Choroid plexus epithelial cell (primary cell): ENCODE results near the gene SPACA9.

Source experiments
- DNase-seq: peaks from one replicate; pipeline ENCODE4 v3.0.0-alpha.2; 2010; ENCODE audit warnings: low read depth
- H3K4me3 ChIP-seq: 2 replicates; pipeline ENCODE4 v1.5.1; 2011; ENCODE audit warnings: low read depth, mild to moderate bottlenecking, control low read depth, low read length, moderate library complexity
- CTCF ChIP-seq: conservative IDR thresholded peaks from 2 replicates; pipeline ENCODE4 v1.5.1; 2011; ENCODE audit warnings: low read depth, mild to moderate bottlenecking, control low read depth, inconsistent platforms, low read length, moderate library complexity

SPACA9 gene

GRCh38 chr9:132863096-132863495 is 15.6 kb upstream of the SPACA9 start:
- DNase-seq: no peak
- TF ChIP-seq CTCF: no peak
- no peak overlapping the region for H3K4me3 ChIP-seq

- DNase-seq: no peak
- no peak overlapping the region for H3K4me3 ChIP-seq
- TF ChIP-seq CTCF: no peak
Measured at GRCh38 chr9:132864277-132864676, 14.4 kb upstream of the SPACA9 start.

GRCh38 chr9:132864691-132865090 is 14.0 kb upstream of the SPACA9 start:
- TF ChIP-seq CTCF: no peak
- no peak overlapping the region for H3K4me3 ChIP-seq
- DNase-seq: no peak

- no peak overlapping the region for H3K4me3 ChIP-seq
- DNase-seq: no peak
- TF ChIP-seq CTCF: no peak
Measured at GRCh38 chr9:132866898-132867297, 11.8 kb upstream of the SPACA9 start.

GRCh38 chr9:132869266-132869665 is 9.4 kb upstream of the SPACA9 start:
- H3K4me3 ChIP-seq: no peak overlapping the region
- TF ChIP-seq CTCF: no peak
- no peak for DNase-seq

GRCh38 chr9:132873403-132873802 is 5.3 kb upstream of the SPACA9 start:
- DNase-seq: no peak
- TF ChIP-seq CTCF: no peak
- no peak overlapping the region for H3K4me3 ChIP-seq

GRCh38 chr9:132875159-132875558 is 3.5 kb upstream of the SPACA9 start:
- no peak overlapping the region for H3K4me3 ChIP-seq
- no peak for TF ChIP-seq CTCF
- DNase-seq: no peak
